Measurements from ENCODE around the gene IGFBP5.

DNA sequence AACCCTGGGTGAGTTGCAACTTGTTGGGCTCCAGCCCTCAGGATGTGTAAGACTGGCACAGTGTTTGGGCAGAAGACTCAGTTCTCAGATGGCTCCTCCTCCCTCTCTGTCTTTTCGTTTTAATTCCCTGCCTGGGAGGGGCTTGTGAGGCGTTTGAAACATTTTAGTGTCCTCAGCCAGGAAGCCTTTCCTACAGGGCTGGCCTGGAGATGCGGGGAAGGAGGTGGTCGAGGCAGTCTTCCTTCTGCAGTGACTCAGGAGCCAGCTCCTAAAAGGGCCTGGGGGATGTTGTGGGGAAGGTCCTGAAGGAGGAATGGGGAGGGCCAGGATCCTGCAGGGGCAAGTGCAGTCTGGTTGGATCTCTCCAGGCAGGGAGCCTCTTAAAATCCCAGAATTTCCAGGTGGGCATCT is 22.1 kb upstream of the IGFBP5 start:
- TF ChIP-seq, protein P1, sequence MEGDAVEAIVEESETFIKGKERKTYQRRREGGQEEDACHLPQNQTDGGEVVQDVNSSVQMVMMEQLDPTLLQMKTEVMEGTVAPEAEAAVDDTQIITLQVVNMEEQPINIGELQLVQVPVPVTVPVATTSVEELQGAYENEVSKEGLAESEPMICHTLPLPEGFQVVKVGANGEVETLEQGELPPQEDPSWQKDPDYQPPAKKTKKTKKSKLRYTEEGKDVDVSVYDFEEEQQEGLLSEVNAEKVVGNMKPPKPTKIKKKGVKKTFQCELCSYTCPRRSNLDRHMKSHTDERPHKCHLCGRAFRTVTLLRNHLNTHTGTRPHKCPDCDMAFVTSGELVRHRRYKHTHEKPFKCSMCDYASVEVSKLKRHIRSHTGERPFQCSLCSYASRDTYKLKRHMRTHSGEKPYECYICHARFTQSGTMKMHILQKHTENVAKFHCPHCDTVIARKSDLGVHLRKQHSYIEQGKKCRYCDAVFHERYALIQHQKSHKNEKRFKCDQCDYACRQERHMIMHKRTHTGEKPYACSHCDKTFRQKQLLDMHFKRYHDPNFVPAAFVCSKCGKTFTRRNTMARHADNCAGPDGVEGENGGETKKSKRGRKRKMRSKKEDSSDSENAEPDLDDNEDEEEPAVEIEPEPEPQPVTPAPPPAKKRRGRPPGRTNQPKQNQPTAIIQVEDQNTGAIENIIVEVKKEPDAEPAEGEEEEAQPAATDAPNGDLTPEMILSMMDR (IDR thresholded peaks at IDR 0.05) = no peak
- no peak for TF ChIP-seq POLR2A (IDR thresholded peaks at IDR 0.05)

Data from body of pancreas (tissue), 4 donors.